Heart left ventricle (tissue), 16 donors: ENCODE data around the gene CSPG4. TPM values are rescaled to one million over a fixed set of nuclear protein-coding genes. Genes with fewer than 3 reads are reported as not detected.
"Not testable (repeated sequence)": the region's sequence is repeated elsewhere in the genome, so short reads cannot be mapped to it uniquely, and the experiment has no call there.

Experiments used
- ATAC-seq, 4 donors: fragments of 200-7000 bp; cut with Tn5 transposase; one replicate each; pipeline ENCODE4 v1.9.1; 2020 to 2022; ENCODE audit warnings: moderate library complexity in 4 of 4, mild to moderate bottlenecking in 3 of 4, moderate number of reproducible peaks in 1 of 4
- DNase-seq, 5 donors: peaks; one replicate each; pipeline ENCODE4 v3.0.0-alpha.2; 2020
- H3K27ac ChIP-seq, 12 donors: fragments of 200-600 bp; sonication (generic) in 4 of 12; one replicate each; pipeline versions ENCODE4 v1.5.0 to v1.8.0; 2016 to 2022; ENCODE audit warnings: mild to moderate bottlenecking in 2 of 12
- H3K27me3 ChIP-seq, 9 donors: fragments of 200-600 bp; sonication (generic) in 2 of 9; one replicate each; pipeline versions ENCODE4 v1.5.1 to v1.8.0; 2016 to 2022; ENCODE audit warnings: mild to moderate bottlenecking in 3 of 9
- H3K36me3 ChIP-seq, 9 donors: fragments of 200-600 bp; sonication (generic) in 2 of 9; one replicate each; pipeline versions ENCODE4 v1.5.0 to v1.8.0; 2018 to 2022; ENCODE audit warnings: mild to moderate bottlenecking in 2 of 9
- H3K4me1 ChIP-seq, 12 donors: fragments of 200-600 bp; sonication (generic) in 4 of 12; one replicate each; pipeline versions ENCODE4 v1.5.0 to v1.8.0; 2016 to 2022; ENCODE audit warnings: mild to moderate bottlenecking in 3 of 12
- H3K4me3 ChIP-seq, 12 donors: fragments of 200-600 bp; sonication (generic) in 4 of 12; one replicate each; pipeline versions ENCODE4 v1.5.0 to v1.8.0; 2017 to 2022; ENCODE audit warnings: mild to moderate bottlenecking in 9 of 12, moderate library complexity in 4 of 12
- H3K9me3 ChIP-seq, 12 donors: fragments of 200-600 bp; sonication (generic) in 4 of 12; one replicate each; pipeline versions ENCODE4 v1.5.0 to v1.8.0; 2016 to 2022; ENCODE audit warnings: mild to moderate bottlenecking in 1 of 12
- CTCF ChIP-seq, 12 donors: fragments of 200-600 bp; sonication (generic) in 4 of 12; IDR thresholded peaks; one replicate each; pipeline versions ENCODE4 v1.5.0 to v1.8.0; 2018 to 2022; ENCODE audit warnings: antibody characterized with exemption in 12 of 12, mild to moderate bottlenecking in 5 of 12
- POLR2A ChIP-seq, 2 donors: fragments of 450-650 bp; IDR thresholded peaks; one replicate each; pipeline ENCODE4 v1.6.1; 2017; ENCODE audit warnings: antibody characterized with exemption in 2 of 2, mild to moderate bottlenecking in 2 of 2, moderate library complexity in 2 of 2
- WGBS, 4 donors: extraction: QIAGEN DNeasy Blood & Tissue Kit in 2 of 4; methylation state at CpG; one replicate each; pipeline versions ENCODE4 v1.1.5 to v1.1.7; 2013 to 2018; 5-methylcytosine and 5-hydroxymethylcytosine counted together
- intact Hi-C, 10 donors: fragments of 100-400 bp; cut with DNase I; formaldehyde crosslinking; loops; one replicate each; pipeline versions ENCODE4 v1.11.1 to v1.14.2; 2022
- polyA plus RNA-seq, 2 donors: library from polyadenylated mRNA; stranded (reverse); fragments of 200-250 nt; gene quantifications; one replicate each; pipeline ENCODE4 v1.2.3, GENCODE V29; 2013
- total RNA-seq, 9 donors: library from RNA; depleted of rRNA in 2 of 9; stranded (reverse); fragments of >200 nt in 2 of 9; fragmentation: NEBNext Ultra II Directional in 3 of 9; extraction: Animal tissue kit (Norgen Biotek cat#: 25700) in 3 of 9; gene quantifications; one replicate each; pipeline versions ENCODE4 v1.1.0 to v1.2.4, GENCODE V29; 2016 to 2023
- donor health status: ischemic (EF 13 %, LVEDD 7.1; RV severe dilation, severe dysfunction).
- donor health status: healthy with polysubstance abuse.
- donor health status: DM: no; HTN: yes; CAD: no.
- donor health status: DM: no; HTN: no; CAD: no.
- donor health status: ischemic (EF 25% LVEDD 6.9; RV normal size, moderate dysfunction).
- donor health status: ischemic (EF 25% LVEDD 5.7; RV mildly dilated, moderate dysfunction).
- donor health status: healthy.
- donor health status: DM: yes; HTN: yes; CAD: no.
- donor health status: ischemic (EF 35%, LVEDD 5.7; RV mildly dilated, moderate dysfunction).
- donor health status: nonischemic (EF 11% LVEDD 7.7; RV severe dilation, severe dysfunction).
- donor health status: DM: yes; HTN: yes; CAD: no.
- donor health status: PGD.
- donor health status: ischemic (EF 29% LVEDD 5.4; RV normal size, mild dysfunction).
- donor health status: nonischemic (EF 23%, LVEDD 6.1; RV moderate dilation, normal function).

Gene CSPG4
- total and polyA plus RNA-seq, 11 donors = 8.5 to 46.9 (median 13.9) TPM

GRCh38 chr15:75739791-75740190 is 27.1 kb upstream of the CSPG4 start:
- Histone ChIP-seq H3K4me3 (no peak overlapping the region), H3K27me3 (no peaks in the 10 kb centered on the region), H3K9me3 (no peaks in the 10 kb centered on the region), H3K27ac (no peak overlapping the region), H3K36me3 (no peaks in the 10 kb centered on the region), H3K4me1 (peaks cover 0 to 21% (median 12%) of the 10 kb centered on the region in 12 donors)
- TF ChIP-seq CTCF (IDR thresholded peaks at IDR 0.05) = no peak
- TF ChIP-seq POLR2A (IDR thresholded peaks at IDR 0.05) = no peak
- no peak for ATAC-seq
- intact Hi-C loops = loop anchor here in 2 of 10 donors (10.0 kb wide), 2 partner anchors 55 to 165 kb away; partner anchors contain the start of gene FBXO22 (in 1 of the 2)
- peak in 1 of 5 donors; percentile 26 for DNase-seq
- WGBS, 4 donors = 94 to 97% (median 96%) methylated on average over 5 of the region's 5 CpGs

- DNase-seq = peak; percentile 92 to 96 (median 93)
- Histone ChIP-seq H3K27me3 (no peaks in the 10 kb centered on the region), H3K36me3 (no peaks in the 10 kb centered on the region), H3K4me1 (peaks cover 0 to 27% (median 12%) of the 10 kb centered on the region in 12 donors), H3K9me3 (no peaks in the 10 kb centered on the region), H3K27ac (peak overlapping the region in 4 of 12 donors; percentile 37 to 55 (median 50)), H3K4me3 (peak overlapping the region; percentile 53 to 86 (median 77))
- 6 to 21% (median 9%) methylated on average over 24 to 54 of the region's 54 CpGs for WGBS, 4 donors
- intact Hi-C loops = loop anchor here in 2 of 10 donors (10.0 kb wide), 2 partner anchors 54 to 166 kb away; partner anchors contain the start of gene FBXO22 (in 1 of the 2)
- peak; percentile 92 to 99 (median 98) for ATAC-seq
- peak in 1 of 12 donors; percentile 3 for TF ChIP-seq CTCF (IDR thresholded peaks at IDR 0.05)
- TF ChIP-seq POLR2A (IDR thresholded peaks at IDR 0.05) = no peak
Measured at GRCh38 chr15:75738647-75739325, 26.1 kb upstream of the CSPG4 start.

- H3K4me1 ChIP-seq = peaks cover 0 to 28% (median 12%) of the 10 kb centered on the region in 12 donors
- no peaks in the 10 kb centered on the region for H3K9me3 ChIP-seq
- ATAC-seq = peak in 3 of 4 donors; percentile 9 to 27 (median 12)
- no peak for TF ChIP-seq CTCF (IDR thresholded peaks at IDR 0.05)
- TF ChIP-seq POLR2A (IDR thresholded peaks at IDR 0.05) = no peak
- no peak for DNase-seq
- H3K27ac ChIP-seq = peak overlapping the region in 4 of 12 donors; percentile 37 to 75 (median 54)
- H3K36me3 ChIP-seq = no peaks in the 10 kb centered on the region
- H3K4me3 ChIP-seq = peak overlapping the region; percentile 53 to 86 (median 77)
- WGBS, 4 donors = 6 to 15% (median 11%) methylated on average over 18 to 47 of the region's 47 CpGs
- H3K27me3 ChIP-seq = no peaks in the 10 kb centered on the region
- intact Hi-C loops = loop anchor here in 2 of 10 donors (10.0 kb wide), 2 partner anchors 53 to 167 kb away; partner anchors contain the start of gene FBXO22 (in 1 of the 2)
Measured at GRCh38 chr15:75738014-75738646, 25.5 kb upstream of the CSPG4 start.

- not testable (repeated sequence) for H3K36me3 ChIP-seq, ATAC-seq, H3K27me3 ChIP-seq, DNase-seq, H3K9me3 ChIP-seq
- intact Hi-C loops = loop anchor here in 2 of 10 donors (10.0 kb wide), 2 partner anchors 53 to 167 kb away; partner anchors contain the start of gene FBXO22 (in 1 of the 2)
- H3K4me3 ChIP-seq = peak overlapping the region in 10 of 12 donors; percentile 62 to 86 (median 78)
- peak overlapping the region in 2 of 12 donors; percentile 55 to 75 for H3K27ac ChIP-seq
- H3K4me1 ChIP-seq = peaks cover 0 to 36% (median 19%) of the 10 kb centered on the region in 12 donors
- WGBS, 4 donors = 72 to 78% (median 76%) methylated on average over 11 to 14 of the region's 14 CpGs
Measured at GRCh38 chr15:75737116-75738013, 24.7 kb upstream of the CSPG4 start.
